K562 (cell line): ENCODE measurements around the gene AP1M2. TPM values are rescaled to one million over a fixed set of nuclear protein-coding genes. Genes with fewer than 3 reads are reported as not detected.

Source experiments
- BHLHE40 ChIP-seq: IDR thresholded peaks from 2 replicates; pipeline ENCODE4 v1.6.1; 2011; ENCODE audit warnings: low read length, improper control_type of control experiment
- CBX3 ChIP-seq, 2 experiments: IDR thresholded peaks; 1 replicate in 1 of 2; 2 replicates in 1 of 2; pipeline ENCODE4 v1.6.1; 2012; ENCODE audit warnings: inconsistent platforms in 2 of 2, low read length in 2 of 2, borderline replicate concordance in 1 of 2, control low read depth in 1 of 2
- CREB1 ChIP-seq, 2 experiments: sonication (generic) in 1 of 2; formaldehyde crosslinking in 1 of 2; IDR thresholded peaks; 2 replicates each; pipeline versions ENCODE4 v1.6.1 to v1.8.0; 2012 to 2022; ENCODE audit warnings: inconsistent platforms in 1 of 2, mild to moderate bottlenecking in 1 of 2, missing genetic modification reagents in 1 of 2, moderate library complexity in 1 of 2
- CXXC5 ChIP-seq: fragments of 250-450 bp; sonication (Bioruptor Pico); IDR thresholded peaks from 2 replicates; pipeline ENCODE4 v1.8.0; 2022; ENCODE audit warnings: inconsistent platforms, mild to moderate bottlenecking, moderate library complexity
- FOXA1 ChIP-seq: fragments of 450-650 bp; IDR thresholded peaks from 2 replicates; pipeline ENCODE4 v1.6.1; 2016; ENCODE audit warnings: mild to moderate bottlenecking, borderline replicate concordance
- FOXK1 ChIP-seq: sonication (generic); formaldehyde crosslinking; IDR thresholded peaks from 2 replicates; pipeline ENCODE4 v1.8.0; 2022; ENCODE audit warnings: missing genetic modification reagents, mild to moderate bottlenecking, borderline replicate concordance
- HCFC1 ChIP-seq: IDR thresholded peaks from 2 replicates; pipeline ENCODE4 v1.6.1; 2012; ENCODE audit warnings: low read depth, low read length, improper control_type of control experiment
- KDM5B ChIP-seq: fragments of 200-600 bp; sonication (generic); IDR thresholded peaks from 2 replicates; pipeline ENCODE4 v1.6.1; 2012; ENCODE audit warnings: low read depth, mild to moderate bottlenecking, moderate library complexity, low read length, control low read depth, inconsistent platforms; ENCODE audit not compliant: insufficient replicate concordance
- MED1 ChIP-seq: sonication (generic); formaldehyde crosslinking; IDR thresholded peaks from 2 replicates; pipeline ENCODE4 v1.8.1; 2023; ENCODE audit warnings: missing genetic modification reagents, borderline replicate concordance
- NCOA6 ChIP-seq: fragments of 450-650 bp; IDR thresholded peaks from 2 replicates; pipeline ENCODE4 v1.6.1; 2017; ENCODE audit warnings: mild to moderate bottlenecking
- NR2C2 ChIP-seq, 2 experiments: fragments of 200-800 bp in 1 of 2; sonication (Bioruptor generic) in 1 of 2; sonication (generic) in 1 of 2; formaldehyde crosslinking in 1 of 2; IDR thresholded peaks; 2 replicates each; pipeline versions ENCODE4 v1.6.1 to v1.8.0; 2016 to 2022; ENCODE audit warnings: mild to moderate bottlenecking in 1 of 2, missing compliant biosample characterization in 1 of 2, missing genetic modification characterization in 1 of 2, missing genetic modification reagents in 1 of 2
- OTX1 ChIP-seq: fragments of 450-650 bp; formaldehyde crosslinking; IDR thresholded peaks from 2 replicates; pipeline ENCODE4 v1.4.0; 2022; ENCODE audit warnings: mild to moderate bottlenecking
- PPARD ChIP-seq: fragments of 250-450 bp; sonication (Bioruptor Pico); IDR thresholded peaks from 2 replicates; pipeline ENCODE4 v1.8.0; 2022; ENCODE audit warnings: inconsistent platforms, mild to moderate bottlenecking, moderate library complexity
- RERE ChIP-seq: sonication (generic); formaldehyde crosslinking; IDR thresholded peaks from 2 replicates; pipeline ENCODE4 v1.8.0; 2023; ENCODE audit warnings: missing genetic modification reagents, mild to moderate bottlenecking, borderline replicate concordance
- SFPQ ChIP-seq: fragments of 200-400 bp; formaldehyde crosslinking; IDR thresholded peaks from 2 replicates; pipeline ENCODE4 v1.6.1; 2017; ENCODE audit warnings: mild to moderate bottlenecking, low read depth, low read length, moderate library complexity
- ZNF140 ChIP-seq: fragments of 250-450 bp; sonication (Bioruptor Pico); IDR thresholded peaks from 2 replicates; pipeline ENCODE4 v1.8.0; 2021; ENCODE audit warnings: moderate library complexity, mild to moderate bottlenecking, inconsistent platforms
- ZNF197 ChIP-seq: fragments of 200-800 bp; sonication (Bioruptor generic); IDR thresholded peaks from 2 replicates; pipeline ENCODE4 v1.6.1; 2016; ENCODE audit warnings: low read depth, missing genetic modification characterization, missing compliant biosample characterization
- ZNF354B ChIP-seq: fragments of 250-450 bp; sonication (Bioruptor Pico); IDR thresholded peaks from 2 replicates; pipeline ENCODE4 v1.4.0; 2020
- ZNF695 ChIP-seq: fragments of 450-650 bp; formaldehyde crosslinking; IDR thresholded peaks from 2 replicates; pipeline ENCODE4 v1.4.0; 2020; ENCODE audit warnings: mild to moderate bottlenecking, moderate library complexity
- polyA plus RNA-seq, 8 experiments: library from polyadenylated mRNA; depleted of rRNA in 4 of 8; stranded (reverse) in 5 of 8; unstranded in 3 of 8; fragments of >200 nt; fragmentation: Nextera tagmentation in 2 of 8; fragmentation: Illumina TruSeq in 1 of 8; extraction: Ambion mirVana in 2 of 8; extraction: Trizol in 1 of 8; gene quantifications; 2 replicates each; pipeline versions ENCODE4 v1.2.1 to v1.2.3, GENCODE V29; 2011 to 2014; ENCODE audit warnings: inconsistent platforms in 1 of 8, missing spikeins in 1 of 8
- total RNA-seq, 7 experiments: library from RNA; depleted of rRNA in 6 of 7; stranded (reverse); fragments of >200 nt in 6 of 7; fragmentation: Illumina TruSeq in 2 of 7; extraction: Trizol in 2 of 7; gene quantifications; 2 replicates each; pipeline versions ENCODE4 v1.2.1 to v1.2.3, GENCODE V29; 2011 to 2021; ENCODE audit warnings: low replicate concordance in 1 of 7

AP1M2 gene
- total and polyA plus RNA-seq, 9 of the 15 experiments (the other 6 are each of a cell fraction or from before 2014, with no cell fraction given) = 0.33 to 1.4 (median 0.89) TPM; not detected in 1

- no peak for TF ChIP-seq NR2C2 (CRISPR knock-in tag; IDR thresholded peaks at IDR 0.05)
- no peak for TF ChIP-seq NR2C2 (tag; IDR thresholded peaks at IDR 0.05)
- TF ChIP-seq CBX3 (IDR thresholded peaks at IDR 0.05; ENCODE audit: borderline replicate concordance in 1 of 2, low read length in 2 of 2) = 0 out of 3 replicates have a peak, but pooled peaks of 1 of the 2 experiments have one; percentile 12
- no peak for TF ChIP-seq CXXC5
- no peak for TF ChIP-seq SFPQ
- no peak for TF ChIP-seq ZNF197 (CRISPR knock-in tag)
- no peak for TF ChIP-seq ZNF140
- TF ChIP-seq BHLHE40 = no peak
- no peak for TF ChIP-seq RERE (CRISPR knock-in tag)
- no peak for TF ChIP-seq OTX1 (CRISPR knock-in tag)
- TF ChIP-seq CREB1 (IDR thresholded peaks at IDR 0.05) = no peak
- no peak for TF ChIP-seq CREB1 (CRISPR knock-in tag; IDR thresholded peaks at IDR 0.05)
- no peak for TF ChIP-seq HCFC1
- no peak for TF ChIP-seq ZNF354B (CRISPR knock-in tag)
- peak; percentile 20 for TF ChIP-seq KDM5B
- no peak for TF ChIP-seq MED1 (CRISPR knock-in tag)
- TF ChIP-seq PPARD (CRISPR knock-in tag) = no peak
- TF ChIP-seq FOXK1 (CRISPR knock-in tag) = no peak
- no peak for TF ChIP-seq FOXA1
- TF ChIP-seq NCOA6 = no peak
- TF ChIP-seq ZNF695 (CRISPR knock-in tag) = no peak
These were observed 42.8 kb downstream of the AP1M2 start (continued) for GRCh38 chr19:10544242-10544752.
